HG03135 (cell line): ENCODE results near the gene UBA7.

Experiments used
- ATAC-seq: cut with Tn5 transposase; IDR thresholded peaks from one replicate; pipeline ENCODE4 v1.9.1; 2021; ENCODE audit warnings: mild to moderate bottlenecking, moderate library complexity; ENCODE audit not compliant: unreplicated experiment

UBA7 gene

DNA sequence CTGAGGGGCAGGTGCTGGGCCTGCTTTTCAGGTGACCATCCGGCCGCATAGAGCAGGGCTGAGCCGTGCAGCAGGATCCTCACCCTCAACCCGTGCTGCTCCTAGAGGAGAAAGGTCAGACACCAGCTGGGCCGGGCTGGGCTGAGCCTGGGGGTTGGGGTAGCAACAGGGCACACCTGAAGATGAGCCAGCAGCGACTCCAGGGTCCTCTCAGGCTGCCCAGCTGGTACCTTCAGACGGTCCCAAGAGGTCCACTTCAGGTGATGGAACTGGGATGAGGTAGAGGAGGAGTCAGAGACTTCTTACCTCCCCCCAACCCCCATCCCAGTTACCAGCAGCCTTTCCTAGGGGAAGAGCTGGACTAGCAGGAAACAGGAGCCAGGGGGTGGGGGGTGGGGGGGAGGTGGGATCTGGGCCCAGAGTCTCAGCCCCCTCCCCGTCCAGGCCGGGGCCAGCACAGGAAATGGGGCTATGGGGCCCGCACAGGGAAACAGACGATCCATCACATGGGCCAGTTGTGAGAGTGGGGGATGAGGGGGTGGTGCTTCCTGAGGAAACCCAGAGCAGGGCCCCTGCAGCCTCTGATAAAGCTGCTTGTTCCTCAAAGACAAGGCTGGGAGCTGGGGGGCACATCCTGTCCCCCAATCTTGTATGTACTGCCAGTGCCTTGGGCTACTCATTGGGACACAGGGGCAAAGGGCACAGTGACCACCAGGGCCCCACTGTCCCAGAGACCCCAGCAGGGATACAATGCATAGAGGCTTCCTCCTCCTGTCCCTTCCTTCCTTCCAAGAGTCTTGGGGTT lies 7.7 kb downstream of the UBA7 start:
- ATAC-seq = no peak

DNA sequence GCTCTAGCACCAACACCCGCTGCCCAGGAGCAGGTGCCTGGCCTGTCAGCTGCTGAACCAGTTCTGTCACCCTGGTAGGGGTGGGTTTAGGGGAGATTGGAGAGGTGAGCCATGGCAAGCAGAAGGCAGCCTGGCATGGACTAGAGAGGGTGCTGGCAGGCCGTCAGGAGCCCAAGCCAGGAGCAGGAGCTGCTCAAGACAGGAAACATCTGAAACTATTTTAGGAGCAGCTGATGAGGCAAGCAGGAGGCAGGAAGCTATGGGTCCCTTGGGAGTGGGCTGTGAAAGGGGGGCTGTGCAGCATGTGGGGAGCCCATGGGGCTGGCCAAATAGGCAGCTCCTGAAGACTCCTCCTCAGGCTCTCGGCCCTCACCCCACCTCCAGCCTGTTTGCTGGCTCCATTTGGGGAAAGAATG lies 8.4 kb downstream of the UBA7 start:
- no peak for ATAC-seq

DNA sequence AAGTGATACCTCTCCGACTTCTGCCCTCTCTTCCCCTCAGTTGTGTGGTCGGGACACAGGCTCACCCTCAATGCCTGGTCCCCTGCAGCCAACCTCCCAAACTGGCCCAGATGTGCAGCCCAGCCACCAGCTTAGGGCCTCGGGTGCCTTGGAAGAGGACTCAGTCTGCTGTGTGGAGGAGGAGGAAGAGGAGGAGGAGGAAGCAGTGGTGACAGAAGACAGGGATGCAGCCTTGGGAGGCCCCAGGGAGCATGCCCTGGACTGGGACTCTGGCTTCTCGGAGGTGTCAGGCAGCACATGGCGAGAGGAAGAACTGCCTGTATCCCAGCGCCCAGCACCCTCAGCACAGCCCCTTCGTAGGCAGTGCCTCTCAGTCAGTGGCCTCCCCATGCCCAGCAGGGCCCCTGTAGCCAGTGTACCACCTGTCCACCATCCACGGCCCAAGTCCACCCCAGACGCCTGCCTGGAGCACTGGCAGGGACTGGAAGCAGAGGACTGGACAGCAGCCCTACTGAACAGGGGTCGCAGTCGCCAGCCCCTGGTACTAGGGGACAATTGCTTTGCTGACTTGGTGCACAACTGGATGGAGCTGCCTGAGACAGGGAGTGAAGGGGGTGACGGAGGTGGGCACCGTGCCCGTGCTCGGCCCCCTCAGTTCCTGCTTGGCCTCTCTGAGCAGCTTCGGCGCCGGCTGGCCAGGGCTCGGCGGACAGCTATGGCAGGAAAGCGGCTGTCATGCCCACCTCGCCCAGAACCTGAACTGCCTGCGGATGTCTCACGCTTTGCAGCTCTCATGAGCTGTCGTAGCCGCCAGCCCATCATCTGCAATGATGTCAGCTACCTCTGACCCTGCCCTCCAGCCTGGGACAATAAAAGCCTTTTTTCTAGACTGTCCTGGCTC lies 9.4 kb downstream of the UBA7 start:
- ATAC-seq = no peak

DNA sequence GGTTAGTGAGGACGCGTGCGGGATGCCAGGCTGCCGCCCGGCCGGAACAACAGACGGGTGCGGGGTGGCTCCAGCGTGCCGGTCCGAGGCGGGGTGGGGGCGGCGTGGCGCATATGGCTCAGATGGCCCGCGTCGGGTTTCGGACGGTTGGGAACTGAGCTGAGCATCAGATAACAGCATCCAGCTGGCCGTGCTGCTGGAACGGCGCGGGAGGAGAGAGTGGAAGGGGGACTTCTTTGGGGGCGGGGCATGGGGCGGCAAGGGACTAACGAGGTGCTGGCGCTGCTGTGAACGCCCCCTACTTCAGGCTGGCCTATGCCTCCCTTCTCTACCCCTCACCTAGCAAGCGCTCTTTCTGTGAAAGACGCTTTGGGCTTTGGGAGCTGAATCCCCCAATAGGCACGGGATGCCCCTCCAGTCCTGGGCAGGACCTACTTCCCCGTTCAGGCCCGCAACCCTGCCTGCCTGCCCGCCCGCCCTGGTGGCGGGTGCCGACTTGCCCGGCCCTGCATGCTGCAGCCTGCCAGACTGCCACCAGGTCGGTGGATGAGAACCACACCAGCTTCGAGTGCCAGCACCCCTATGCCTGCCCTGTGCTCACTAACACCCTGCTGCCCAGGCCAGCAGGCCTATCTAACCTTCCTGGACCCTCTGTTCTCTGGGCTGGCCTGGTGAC lies 10.2 kb downstream of the UBA7 start:
- no peak for ATAC-seq

DNA sequence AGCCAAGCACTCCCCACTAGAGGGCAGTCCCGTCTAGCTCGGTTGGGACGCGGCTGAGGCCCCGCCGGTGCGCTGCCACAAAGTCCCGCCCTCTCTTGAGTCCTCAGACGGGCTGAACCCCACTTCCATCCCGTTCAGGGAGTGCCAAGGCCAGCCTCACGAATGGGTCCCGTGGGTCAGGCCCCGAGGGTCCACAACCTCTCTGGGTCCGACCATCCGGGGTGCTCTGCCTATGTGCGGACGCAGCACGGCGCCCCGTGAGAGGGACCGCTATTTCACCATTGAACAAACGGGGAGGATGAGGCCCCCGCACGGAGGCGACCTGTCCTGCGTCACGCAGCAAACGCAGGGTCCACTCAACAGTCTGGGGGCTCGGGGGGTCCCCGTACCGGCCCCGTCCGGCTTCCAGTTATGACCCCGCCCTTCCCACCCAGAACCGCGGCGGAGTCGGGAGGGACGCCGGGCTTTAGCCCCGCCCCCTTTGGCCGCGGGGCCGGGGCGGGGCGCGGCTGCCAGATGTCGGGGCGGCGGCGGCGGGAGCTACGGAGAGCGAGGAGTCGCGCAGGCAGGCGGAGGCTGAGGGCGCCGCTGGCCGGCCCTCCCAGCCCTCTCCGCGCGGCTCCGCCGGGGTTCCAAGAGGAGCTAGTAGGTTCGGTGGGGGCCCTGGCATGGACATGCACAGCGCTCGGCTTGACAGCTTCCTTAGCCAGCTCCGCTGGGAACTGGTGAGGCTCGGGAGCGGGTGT lies 10.9 kb downstream of the UBA7 start, which contains the start of gene INKA1:
Gene INKA1 (plus strand): TSS at position 543 of the 746 bp plus-strand sequence. CDS start 132 bp downstream, at position 675.
- ATAC-seq = peak; percentile 56

DNA sequence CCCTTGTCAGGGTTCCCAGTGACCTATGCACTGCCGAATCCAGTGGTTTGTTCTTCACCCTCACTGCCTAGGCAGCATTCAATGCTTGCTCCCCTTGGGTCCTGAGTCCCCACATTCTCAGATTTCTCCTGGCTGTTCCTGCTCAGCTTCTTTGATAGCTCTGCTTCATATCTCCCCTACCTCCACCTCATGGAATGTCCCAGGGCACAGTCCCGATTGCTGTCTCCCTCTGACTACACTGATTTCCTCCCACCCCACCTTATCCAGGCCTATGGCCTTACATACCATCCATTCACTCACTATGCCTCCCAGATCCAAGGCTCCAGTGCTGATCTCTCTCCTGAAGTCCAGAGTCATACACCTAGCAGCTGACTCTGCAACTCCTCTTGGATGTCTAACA lies 12.6 kb downstream of the UBA7 start:
- ATAC-seq = no peak

DNA sequence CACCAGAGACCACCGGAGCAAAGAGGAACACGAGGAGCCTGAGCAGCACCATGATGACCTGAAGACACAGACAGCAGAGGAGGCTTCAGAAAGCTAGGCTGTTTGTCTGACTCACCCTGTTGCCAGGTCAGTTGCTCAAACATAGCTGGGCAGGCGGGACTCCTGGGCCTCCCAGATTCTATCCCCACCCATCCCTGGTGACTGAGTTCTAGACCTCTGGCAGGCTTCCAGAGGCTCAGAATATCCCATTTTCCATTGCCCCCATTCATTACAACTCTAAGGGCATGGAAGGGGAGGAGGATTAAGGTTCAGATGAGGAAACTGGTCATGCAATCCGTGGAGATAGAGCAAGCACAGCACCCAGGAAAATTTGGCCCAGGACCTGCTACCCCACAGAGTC lies 14.0 kb downstream of the UBA7 start, which contains the start of gene CDHR4:
Gene CDHR4 (minus strand): TSS at position 113 of the 400 bp plus-strand sequence. CDS start 61 bp downstream, at position 52.
- ATAC-seq = no peak

DNA sequence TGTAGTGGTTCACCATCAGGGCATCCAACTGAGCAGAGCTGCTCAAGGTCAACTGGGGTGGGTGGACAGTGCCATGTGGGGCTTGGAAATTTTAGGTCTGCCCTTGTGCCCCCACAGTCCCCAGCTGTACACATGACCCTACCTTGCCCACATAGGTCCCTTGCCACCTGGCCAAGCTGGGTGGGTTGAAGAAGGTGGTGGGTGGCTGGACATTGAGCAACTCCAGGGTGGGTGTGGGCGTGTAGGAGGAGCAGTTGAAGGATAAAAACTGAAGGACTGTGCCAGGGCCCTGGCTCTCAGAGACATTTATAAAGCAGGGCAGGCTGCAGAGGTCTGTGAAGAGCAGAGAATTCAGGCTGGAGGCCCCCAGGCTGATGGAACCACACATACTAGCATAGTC lies 14.6 kb downstream of the UBA7 start:
- ATAC-seq = no peak

DNA sequence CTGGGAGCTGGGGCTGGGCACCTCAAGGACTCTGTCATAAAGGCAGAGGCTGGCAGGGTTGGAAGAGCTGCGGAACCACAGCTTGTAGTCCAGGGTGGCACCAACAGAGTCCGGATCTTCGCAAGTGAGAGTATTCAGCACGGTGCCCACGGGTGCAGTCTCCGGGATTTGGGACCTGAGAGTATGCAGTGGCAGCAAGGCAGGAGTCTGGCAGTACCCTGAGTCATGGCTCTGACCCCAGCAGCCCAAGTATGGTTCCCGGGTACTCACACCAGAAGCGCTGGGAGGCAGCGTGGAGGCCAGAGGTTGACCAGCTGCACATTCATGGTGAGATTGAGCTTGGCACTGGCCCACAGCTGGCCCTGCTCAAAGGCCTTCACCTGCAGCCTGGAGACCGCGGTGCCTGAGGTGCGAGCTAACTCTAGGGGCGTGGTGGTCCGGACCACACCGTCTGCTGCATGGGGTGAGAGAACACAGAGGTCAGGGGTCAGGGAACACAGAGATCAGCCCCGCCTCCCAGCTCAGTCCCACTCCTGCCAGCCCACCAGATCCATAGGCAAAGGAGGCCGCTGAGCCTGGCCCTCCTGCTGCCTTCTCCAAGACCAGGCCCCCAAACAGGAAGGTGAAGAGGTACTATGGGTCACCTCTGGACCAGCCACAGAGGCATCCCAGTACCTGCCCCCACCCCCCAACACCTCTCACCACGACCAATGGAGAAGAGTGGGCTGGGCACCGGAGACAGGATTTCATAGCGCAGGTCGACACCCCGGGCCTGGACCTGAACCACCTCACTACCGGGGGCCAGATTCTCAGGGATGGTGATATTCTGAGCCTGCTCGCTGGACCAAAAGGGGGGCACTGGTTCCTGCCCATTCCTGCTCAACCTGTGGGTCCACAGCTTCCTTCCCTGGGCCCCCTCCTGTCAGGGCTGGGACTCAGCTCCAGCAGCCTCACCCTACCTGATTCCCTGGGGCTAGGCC lies 18.5 kb downstream of the UBA7 start:
- ATAC-seq = no peak

DNA sequence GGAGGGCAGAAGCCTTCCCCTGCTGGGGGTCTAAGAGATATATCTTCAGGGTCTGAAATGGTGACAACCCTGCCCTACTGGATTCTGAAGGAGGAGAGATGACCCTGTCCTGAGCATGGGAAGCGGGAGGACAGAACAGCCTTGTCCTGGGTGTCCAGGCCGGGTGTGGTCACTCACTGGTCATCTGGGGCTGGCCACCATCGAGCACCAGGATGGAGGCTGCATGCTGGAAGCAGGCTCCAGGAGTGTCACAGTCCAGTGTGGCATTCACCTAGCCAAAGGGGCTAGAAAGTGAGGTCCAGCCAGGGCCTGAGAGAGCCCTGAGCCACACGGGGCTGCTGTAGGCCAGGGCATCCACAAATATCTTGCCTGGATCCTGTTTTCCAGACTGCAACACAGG lies 19.3 kb downstream of the UBA7 start:
- no peak for ATAC-seq

DNA sequence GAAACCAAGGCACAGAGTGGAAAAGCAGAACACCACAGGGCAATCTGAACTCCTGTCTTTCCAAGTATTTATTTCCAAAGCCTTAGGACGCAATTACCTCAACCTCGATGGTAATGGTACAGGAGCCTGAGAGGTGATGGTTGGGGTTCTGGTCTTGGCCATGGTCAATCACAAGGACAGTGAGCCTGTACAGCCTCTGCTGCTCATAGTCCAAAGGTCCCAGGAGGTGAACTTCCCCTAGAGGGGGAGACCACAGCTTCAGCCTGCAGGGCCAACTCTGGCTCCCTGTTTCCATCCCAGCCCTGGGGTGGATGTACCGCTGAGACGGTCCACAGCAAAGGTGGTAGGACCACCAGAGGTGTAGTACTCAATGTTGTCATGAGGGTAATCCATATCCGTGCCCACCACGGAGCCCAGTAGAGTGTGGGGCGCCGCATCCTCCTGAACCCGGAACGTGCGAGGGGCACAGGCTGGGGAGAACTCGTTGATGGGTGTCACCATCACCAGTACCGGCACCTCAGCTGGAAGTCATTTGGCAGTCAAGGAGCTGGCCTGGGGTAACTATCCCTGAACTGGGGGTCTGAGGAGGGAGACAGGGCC lies 20.2 kb downstream of the UBA7 start:
- ATAC-seq = no peak

DNA sequence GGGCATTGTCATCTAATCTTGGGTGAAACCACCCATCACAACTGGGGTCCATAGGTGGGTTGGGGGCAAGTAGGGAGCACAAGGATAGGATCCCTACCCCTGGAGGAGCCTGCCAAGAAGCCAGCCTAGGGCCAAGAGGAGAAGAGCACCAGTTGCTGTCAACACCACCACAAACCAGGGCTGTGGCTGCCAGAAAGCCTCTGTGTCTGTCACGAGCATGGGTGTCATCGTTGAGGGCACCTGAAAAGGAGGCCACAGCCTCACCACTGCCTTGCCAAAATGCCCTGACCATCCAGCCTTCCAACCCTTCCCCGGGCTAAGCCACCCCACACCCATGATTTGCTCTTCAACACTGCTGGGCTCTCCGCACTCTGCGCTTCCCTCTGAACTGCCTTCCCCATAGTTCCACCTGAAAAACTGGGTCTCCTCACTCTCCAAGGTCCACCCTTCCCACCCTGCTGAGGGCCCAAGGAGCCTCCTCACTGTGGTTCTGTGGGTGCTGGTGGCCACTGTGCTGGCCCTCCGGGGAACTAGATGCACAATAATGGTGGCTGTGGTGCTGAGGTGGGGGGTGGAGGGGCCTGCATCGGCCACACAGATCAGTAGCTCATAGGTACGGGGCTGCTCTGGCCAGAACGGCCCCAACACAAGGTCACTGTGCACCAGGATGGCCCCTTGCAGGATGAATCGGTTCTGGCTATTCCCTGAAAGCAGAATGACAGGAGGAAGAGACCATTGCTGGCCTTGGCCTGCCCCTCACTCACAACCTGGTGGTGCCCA lies 21.2 kb downstream of the UBA7 start:
- ATAC-seq = no peak

DNA sequence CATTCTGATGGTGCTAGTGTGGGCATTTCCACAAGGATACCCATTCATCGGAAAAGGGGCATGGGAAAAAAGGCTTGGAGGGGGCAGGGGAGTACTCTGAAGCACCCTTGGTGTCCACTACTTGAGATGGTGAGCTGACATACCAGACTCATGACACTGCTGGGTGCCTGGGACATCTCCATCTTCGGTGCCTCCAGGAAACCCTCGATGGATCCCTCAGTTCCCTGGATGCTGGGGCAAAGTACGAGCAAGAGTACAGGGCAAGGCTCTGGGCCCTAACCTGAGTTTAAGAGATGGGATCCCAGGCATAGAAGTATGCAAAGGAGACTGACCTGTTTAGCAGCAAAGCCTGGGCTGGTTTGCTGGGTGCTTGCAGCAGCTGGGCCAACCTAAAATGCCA lies 22.2 kb downstream of the UBA7 start:
- no peak for ATAC-seq

DNA sequence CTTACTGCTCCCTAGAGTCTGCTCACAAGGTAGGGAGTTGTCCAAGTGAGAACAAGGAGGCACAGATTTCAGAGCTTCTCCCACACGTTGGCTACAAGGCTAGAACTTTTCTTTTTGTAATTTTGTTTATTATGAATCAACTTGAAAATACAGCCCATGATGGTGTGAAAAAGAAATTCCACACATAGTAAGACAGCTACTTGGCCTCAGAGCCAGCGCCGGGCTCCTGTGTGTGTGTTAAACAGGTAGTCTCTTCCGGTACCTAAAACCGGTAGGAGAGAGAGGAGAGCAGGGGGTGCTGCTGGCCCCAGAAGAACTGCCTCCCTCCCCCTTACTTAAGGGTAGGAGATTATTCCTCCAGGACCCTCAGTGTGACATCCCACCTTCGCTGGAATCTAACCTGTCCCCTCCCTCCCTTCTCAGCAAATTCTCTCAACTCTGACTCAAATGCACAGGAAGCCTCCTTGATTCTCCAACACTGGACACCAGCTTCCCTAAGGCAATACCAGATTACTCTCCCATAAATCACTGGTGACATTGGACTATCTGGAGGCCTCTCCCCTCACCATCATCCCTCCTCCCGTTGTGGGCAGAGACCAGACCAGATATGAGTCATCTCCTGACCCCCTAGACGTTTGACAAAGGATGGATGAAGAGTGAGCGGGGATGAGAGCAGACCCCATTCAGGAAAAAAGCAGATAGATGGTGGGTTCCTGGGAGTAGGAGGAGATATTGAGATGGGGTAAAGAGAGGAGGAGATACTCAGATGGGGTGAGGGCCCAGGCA lies 22.9 kb downstream of the UBA7 start:
- ATAC-seq = no peak

DNA sequence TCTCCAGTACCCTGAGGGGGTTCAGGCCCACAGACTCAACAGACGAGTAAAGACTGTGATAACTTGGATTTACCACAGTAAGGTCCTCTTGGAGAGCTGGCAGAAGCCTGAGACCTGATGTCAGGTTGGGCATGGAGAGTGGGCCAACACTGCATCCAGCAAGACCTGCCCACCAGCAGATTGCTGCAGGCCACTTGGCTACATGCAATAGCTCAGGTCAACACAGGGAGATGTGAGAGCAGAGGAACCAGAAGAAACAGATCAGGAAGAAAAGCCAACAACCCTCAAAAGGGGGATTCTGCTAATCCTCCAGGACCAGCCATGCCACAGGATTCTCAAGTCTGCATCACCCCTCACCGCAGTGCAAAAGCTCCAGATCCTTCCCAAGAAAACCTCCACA lies 25.7 kb downstream of the UBA7 start:
- ATAC-seq = no peak

DNA sequence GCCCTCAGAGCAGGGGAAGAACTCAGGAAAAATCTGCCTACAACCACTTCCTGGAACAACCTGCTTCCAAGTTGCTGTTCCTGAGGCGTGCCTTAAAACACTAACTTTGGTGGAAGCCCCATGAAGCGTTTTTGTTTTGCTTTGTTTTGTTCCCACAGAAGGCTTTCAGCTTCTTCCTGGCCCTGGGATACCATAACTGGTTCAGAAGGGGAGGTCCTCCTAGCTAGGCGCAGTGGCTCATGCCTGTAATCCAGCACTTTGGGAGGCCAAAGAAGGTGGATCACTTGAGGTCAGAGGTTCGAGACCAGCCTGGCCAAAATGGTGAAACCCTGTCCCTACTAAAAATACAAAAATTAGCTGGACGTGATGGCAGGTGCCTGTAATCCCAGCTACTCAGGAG lies 26.2 kb downstream of the UBA7 start:
- ATAC-seq = no peak

DNA sequence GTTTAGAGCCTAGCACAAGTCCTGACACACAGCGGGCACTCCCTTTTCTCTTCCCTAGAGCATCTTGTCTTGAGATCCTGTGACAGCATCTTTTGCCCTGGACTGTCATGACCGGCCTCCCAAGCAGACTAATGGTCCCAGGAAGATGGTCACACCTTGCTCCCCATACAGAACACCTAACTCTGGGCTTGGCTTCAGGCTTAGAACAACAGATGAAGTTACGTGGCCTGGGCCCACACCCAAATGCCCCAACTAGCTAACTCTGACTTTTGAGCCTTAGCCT lies 26.6 kb downstream of the UBA7 start:
- ATAC-seq = no peak
